Measurements from ENCODE around the gene SMC1B.
"Not testable (repeated sequence)": the region's sequence is repeated elsewhere in the genome, so short reads cannot be mapped to it uniquely, and the experiment has no call there.

The SMC1B gene

DNA sequence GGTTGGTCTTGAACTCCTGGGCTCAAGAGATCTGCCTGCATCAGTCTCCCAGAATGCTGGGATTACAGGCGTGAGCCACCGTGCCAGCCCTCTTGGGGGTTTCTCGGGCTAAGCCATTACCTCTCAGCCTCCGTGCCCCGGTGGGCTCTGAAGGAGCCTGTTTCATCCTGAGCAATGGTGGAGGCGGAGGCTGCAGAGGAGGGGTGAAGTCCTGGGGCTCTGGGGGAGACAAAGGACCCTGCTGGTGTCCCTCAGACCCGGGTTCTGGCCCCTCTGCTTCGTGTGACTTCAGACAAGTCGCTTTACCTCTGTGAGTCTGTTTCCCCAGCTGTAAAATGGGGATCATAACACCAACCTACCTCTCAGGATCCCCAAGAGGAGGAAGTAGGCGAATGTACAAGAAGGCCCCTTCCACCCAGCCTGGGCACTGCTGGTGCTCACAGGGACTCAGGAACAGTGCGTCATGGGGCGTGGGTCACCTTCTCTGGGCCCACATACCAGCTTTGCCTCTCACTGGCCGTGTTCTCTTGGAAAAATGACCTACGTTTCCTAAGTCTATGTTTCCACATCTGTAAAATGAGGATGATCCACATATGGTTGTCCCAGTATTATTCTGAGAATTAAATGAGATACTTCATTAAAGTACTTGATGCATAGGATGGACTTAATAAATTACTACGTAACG is 36.8 kb upstream of the SMC1B start:
- DNase-seq (ENCODE audit: low read depth) = no peak
- TF ChIP-seq CTCF (conservative IDR thresholded peaks at IDR 0.05; ENCODE audit: low read depth, low read length) = no peak

GRCh38 chr22:45449442-45449841 is 36.0 kb upstream of the SMC1B start:
- not testable (repeated sequence) for DNase-seq (ENCODE audit: low read depth); H3K4me3 ChIP-seq (ENCODE audit: low read length)

More for the DNA sequence above, 36.8 kb upstream of the SMC1B start:
- no peak overlapping the region for H3K4me3 ChIP-seq (ENCODE audit: low read length)

- no peak for TF ChIP-seq CTCF (conservative IDR thresholded peaks at IDR 0.05; ENCODE audit: low read depth, low read length)
- H3K4me3 ChIP-seq (ENCODE audit: low read length) = no peak overlapping the region
- no peak for DNase-seq (ENCODE audit: low read depth)
Observed at GRCh38 chr22:45448431-45448830, 35.0 kb upstream of the SMC1B start.

DNA sequence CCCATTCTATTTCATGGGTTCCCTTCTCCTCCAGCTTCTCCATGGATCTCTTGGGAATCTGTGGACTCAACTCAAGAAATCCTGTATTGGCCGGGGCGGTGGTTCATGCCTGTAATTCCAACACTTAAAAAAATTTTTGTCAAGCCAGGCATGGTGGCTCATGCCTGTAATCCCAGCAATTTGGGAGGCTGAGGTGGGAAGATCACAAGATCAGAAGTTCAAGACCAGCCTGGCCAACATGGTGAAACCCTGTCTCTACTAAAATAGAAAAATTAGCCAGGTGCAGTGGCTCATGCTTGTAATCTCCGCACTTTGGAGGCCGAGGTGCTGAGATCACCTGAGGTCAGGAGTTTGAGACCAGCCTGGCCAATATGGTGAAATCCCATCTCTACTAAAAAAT is 34.2 kb upstream of the SMC1B start:
- not testable (repeated sequence) for DNase-seq (ENCODE audit: low read depth); H3K4me3 ChIP-seq (ENCODE audit: low read length)

DNA sequence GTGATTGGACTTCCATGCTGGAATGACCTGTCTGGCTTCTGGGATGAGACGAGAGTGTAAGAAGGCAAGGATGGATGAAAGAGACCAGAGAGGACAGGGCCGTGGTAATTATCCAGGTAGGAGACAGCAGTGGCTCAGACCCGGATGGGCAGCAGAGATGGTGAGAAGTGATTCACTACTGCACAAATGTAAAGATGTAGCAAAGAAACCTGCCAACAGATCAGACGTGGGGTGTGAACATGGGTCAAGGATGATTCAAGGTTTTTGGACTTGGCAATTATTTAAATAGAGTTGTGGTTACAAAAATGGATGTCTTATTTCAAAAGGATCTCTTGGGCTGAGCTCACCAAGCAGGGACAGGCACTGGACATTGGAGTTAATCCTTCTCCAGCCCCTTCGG is 32.8 kb upstream of the SMC1B start:
- no peak for TF ChIP-seq CTCF (conservative IDR thresholded peaks at IDR 0.05; ENCODE audit: low read depth, low read length)

DNA sequence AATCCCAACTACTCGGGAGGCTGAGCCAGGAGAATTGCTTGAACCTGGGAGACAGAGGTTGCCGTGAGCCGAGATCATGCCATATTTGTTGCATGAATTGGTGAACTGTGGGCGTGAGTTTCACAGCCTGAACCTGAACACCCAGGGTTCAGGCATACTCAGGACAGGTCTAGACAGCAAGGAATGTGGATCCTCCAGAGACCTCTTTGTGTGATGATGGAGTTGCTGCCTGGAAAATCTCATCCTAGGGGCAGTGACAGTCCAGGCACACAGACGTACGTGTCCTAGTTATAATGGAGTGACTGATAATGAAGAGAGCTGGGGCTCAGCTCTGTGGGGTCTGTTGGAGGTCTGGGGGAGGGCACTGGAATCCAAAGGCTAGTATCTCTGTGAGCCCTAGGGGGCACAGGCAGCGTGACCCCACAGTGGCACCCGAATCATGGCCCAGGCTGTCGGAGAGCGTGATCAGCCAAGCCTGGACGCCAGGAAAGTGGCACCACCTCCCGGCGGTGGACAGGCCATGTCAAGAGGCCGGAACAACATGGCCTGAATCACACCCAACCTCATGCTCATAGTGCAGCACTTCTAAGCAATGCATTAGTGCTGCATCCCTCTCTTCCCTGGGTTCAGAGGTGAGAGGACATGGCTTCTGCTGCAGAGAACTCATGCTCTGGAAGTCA is 31.8 kb upstream of the SMC1B start:
- no peak for TF ChIP-seq CTCF (conservative IDR thresholded peaks at IDR 0.05; ENCODE audit: low read depth, low read length)
- no peak overlapping the region for H3K4me3 ChIP-seq (ENCODE audit: low read length)
- DNase-seq (ENCODE audit: low read depth) = no peak

More for the DNA sequence above, 32.8 kb upstream of the SMC1B start:
- no peak for DNase-seq (ENCODE audit: low read depth)
- no peak overlapping the region for H3K4me3 ChIP-seq (ENCODE audit: low read length)

- DNase-seq (ENCODE audit: low read depth) = no peak
- no peak for TF ChIP-seq CTCF (conservative IDR thresholded peaks at IDR 0.05; ENCODE audit: low read depth, low read length)
- H3K4me3 ChIP-seq (ENCODE audit: low read length) = no peak overlapping the region
Observed at GRCh38 chr22:45444168-45444567, 30.8 kb upstream of the SMC1B start.

GRCh38 chr22:45442116-45442515 is 28.7 kb upstream of the SMC1B start:
- no peak overlapping the region for H3K4me3 ChIP-seq (ENCODE audit: low read length)
- no peak for TF ChIP-seq CTCF (conservative IDR thresholded peaks at IDR 0.05; ENCODE audit: low read depth, low read length)
- DNase-seq (ENCODE audit: low read depth) = no peak

All from retinal pigment epithelial cell (primary cell).